ENCODE data around the gene CIB2.
"Not testable (repeated sequence)": the region's sequence is repeated elsewhere in the genome, so short reads cannot be mapped to it uniquely, and the experiment has no call there.

The CIB2 gene

GRCh38 chr15:78131295-78132061 lies at the start of gene CIB2:
TSS of gene CIB2 (minus strand) at chr15:78131445. CDS start at chr15:78131215, 230 bp downstream.
- in situ Hi-C loops (cut with MboI; ENCODE audit: low sequenced_read_pairs), result no loop called here

GRCh38 chr15:78179906-78180305 lies 48.7 kb upstream of the CIB2 start:
- in situ Hi-C loops (cut with MboI; ENCODE audit: low sequenced_read_pairs), result no loop called here

- in situ Hi-C loops (cut with MboI; ENCODE audit: low sequenced_read_pairs), result no loop called here
These were observed 48.1 kb upstream of the CIB2 start for GRCh38 chr15:78179286-78179840.

- in situ Hi-C loops (cut with MboI; ENCODE audit: low sequenced_read_pairs), result no loop called here
These were observed 46.8 kb upstream of the CIB2 start for GRCh38 chr15:78178064-78178463.

GRCh38 chr15:78177447-78177873 lies 46.2 kb upstream of the CIB2 start:
- in situ Hi-C loops (cut with MboI; ENCODE audit: low sequenced_read_pairs), result no loop called here

GRCh38 chr15:78175330-78175729 lies 44.1 kb upstream of the CIB2 start:
- in situ Hi-C loops (cut with MboI; ENCODE audit: low sequenced_read_pairs), result no loop called here

GRCh38 chr15:78174401-78174800 lies 43.2 kb upstream of the CIB2 start:
- in situ Hi-C loops (cut with MboI; ENCODE audit: low sequenced_read_pairs), result no loop called here

- in situ Hi-C loops (cut with MboI; ENCODE audit: low sequenced_read_pairs), result no loop called here
These were observed 40.7 kb upstream of the CIB2 start for GRCh38 chr15:78171864-78172472.

GRCh38 chr15:78170848-78171773 lies 39.9 kb upstream of the CIB2 start:
- in situ Hi-C loops (cut with MboI; ENCODE audit: low sequenced_read_pairs), result no loop called here

GRCh38 chr15:78168608-78169007 lies 37.4 kb upstream of the CIB2 start:
- in situ Hi-C loops (cut with MboI; ENCODE audit: low sequenced_read_pairs), result no loop called here

- in situ Hi-C loops (cut with MboI; ENCODE audit: low sequenced_read_pairs), result no loop called here
These were observed 36.1 kb upstream of the CIB2 start for GRCh38 chr15:78167227-78167888.

- in situ Hi-C loops (cut with MboI; ENCODE audit: low sequenced_read_pairs), result no loop called here
These were observed 32.8 kb upstream of the CIB2 start for GRCh38 chr15:78164010-78164409.

GRCh38 chr15:78162038-78162437 lies 30.8 kb upstream of the CIB2 start:
- in situ Hi-C loops (cut with MboI; ENCODE audit: low sequenced_read_pairs), result no loop called here

- in situ Hi-C loops (cut with MboI; ENCODE audit: low sequenced_read_pairs), result no loop called here
These were observed 28.1 kb upstream of the CIB2 start for GRCh38 chr15:78159395-78159794.

GRCh38 chr15:78157203-78157602 lies 26.0 kb upstream of the CIB2 start:
- in situ Hi-C loops (cut with MboI; ENCODE audit: low sequenced_read_pairs), result no loop called here

GRCh38 chr15:78156653-78157052 lies 25.4 kb upstream of the CIB2 start:
- in situ Hi-C loops (cut with MboI; ENCODE audit: low sequenced_read_pairs), result no loop called here

GRCh38 chr15:78155355-78155939 lies 24.2 kb upstream of the CIB2 start:
- in situ Hi-C loops (cut with MboI; ENCODE audit: low sequenced_read_pairs), result no loop called here

- in situ Hi-C loops (cut with MboI; ENCODE audit: low sequenced_read_pairs), result no loop called here
These were observed 23.7 kb upstream of the CIB2 start for GRCh38 chr15:78154955-78155354.

GRCh38 chr15:78151075-78151474 lies 19.8 kb upstream of the CIB2 start:
- in situ Hi-C loops (cut with MboI; ENCODE audit: low sequenced_read_pairs), result not testable (repeated sequence)

All from HL-60/S4 (cell line).